HepG2 (cell line): ENCODE results near the gene ROBO3. TPM values are rescaled to one million over a fixed set of nuclear protein-coding genes. Genes with fewer than 3 reads are reported as not detected.

Source experiments
- AKAP8 ChIP-seq: sonication (generic); formaldehyde crosslinking; IDR thresholded peaks from 2 replicates; pipeline ENCODE4 v1.5.1; 2020; ENCODE audit warnings: mild to moderate bottlenecking, missing genetic modification reagents
- ARHGAP35 ChIP-seq: sonication (generic); formaldehyde crosslinking; IDR thresholded peaks from 2 replicates; pipeline ENCODE4 v1.9.0; 2022; ENCODE audit warnings: mild to moderate bottlenecking, inconsistent platforms, moderate library complexity, missing genetic modification reagents, borderline replicate concordance
- FLYWCH1 ChIP-seq: sonication (generic); formaldehyde crosslinking; IDR thresholded peaks from 2 replicates; pipeline ENCODE4 v1.8.1; 2023; ENCODE audit warnings: mild to moderate bottlenecking, missing genetic modification reagents
- FOSL2 ChIP-seq: sonication (generic); formaldehyde crosslinking; IDR thresholded peaks from 2 replicates; pipeline ENCODE4 v1.4.0; 2020; ENCODE audit warnings: missing genetic modification reagents
- GABPA ChIP-seq, 2 experiments: IDR thresholded peaks; 2 replicates each; pipeline ENCODE4 v1.6.1; 2011 to 2016; ENCODE audit warnings: low read depth in 2 of 2, low read length in 1 of 2, missing biosample characterization in 1 of 2, missing genetic modification characterization in 1 of 2
- HDAC6 ChIP-seq: fragments of 200-600 bp; sonication (generic); IDR thresholded peaks from 2 replicates; pipeline ENCODE4 v1.7.0; 2017; ENCODE audit warnings: mild to moderate bottlenecking, antibody characterized with exemption, low read length, low read depth
- NFE2L1 ChIP-seq: sonication (generic); formaldehyde crosslinking; IDR thresholded peaks from 2 replicates; pipeline ENCODE4 v1.4.0; 2020; ENCODE audit warnings: missing genetic modification reagents, mild to moderate bottlenecking, borderline replicate concordance
- NFIC ChIP-seq: IDR thresholded peaks from 2 replicates; pipeline ENCODE4 v1.6.1; 2012; ENCODE audit warnings: mild to moderate bottlenecking, low read length, inconsistent platforms
- PHB2 ChIP-seq: fragments of 450-650 bp; IDR thresholded peaks from 2 replicates; pipeline ENCODE4 v1.6.1; 2018; ENCODE audit not compliant: partially characterized antibody
- RAD51 ChIP-seq: fragments of 450-650 bp; IDR thresholded peaks from 2 replicates; pipeline ENCODE4 v1.6.1; 2016; ENCODE audit warnings: borderline replicate concordance
- SAFB2 ChIP-seq: sonication (generic); formaldehyde crosslinking; IDR thresholded peaks from 2 replicates; pipeline ENCODE4 v1.5.1; 2020; ENCODE audit warnings: missing genetic modification reagents, low read depth, mild to moderate bottlenecking, borderline replicate concordance
- SIX4 ChIP-seq: sonication (generic); formaldehyde crosslinking; IDR thresholded peaks from 2 replicates; pipeline ENCODE4 v1.4.0; 2020; ENCODE audit warnings: missing genetic modification reagents
- YY1 ChIP-seq: IDR thresholded peaks from 2 replicates; pipeline ENCODE4 v1.6.1; 2011; ENCODE audit warnings: low read length, low read depth, moderate library complexity, mild to moderate bottlenecking; ENCODE audit not compliant: insufficient read depth, insufficient replicate concordance
- ZFP1 ChIP-seq: IDR thresholded peaks from 2 replicates; pipeline ENCODE4 v1.6.1; 2016
- ZFYVE20 ChIP-seq: sonication (generic); formaldehyde crosslinking; IDR thresholded peaks from 2 replicates; pipeline ENCODE4 v1.8.0; 2023; ENCODE audit warnings: low read depth, mild to moderate bottlenecking, moderate library complexity, missing genetic modification reagents, borderline replicate concordance
- ZMYM3 ChIP-seq: sonication (generic); formaldehyde crosslinking; IDR thresholded peaks from 2 replicates; pipeline ENCODE4 v1.5.1; 2020; ENCODE audit warnings: mild to moderate bottlenecking, missing genetic modification reagents
- ZNF263 ChIP-seq: sonication (generic); formaldehyde crosslinking; IDR thresholded peaks from 2 replicates; pipeline ENCODE4 v1.4.0; 2020; ENCODE audit warnings: missing genetic modification reagents
- ZNF354B ChIP-seq: sonication (generic); formaldehyde crosslinking; IDR thresholded peaks from 2 replicates; pipeline ENCODE4 v1.8.0; 2022; ENCODE audit warnings: mild to moderate bottlenecking, missing genetic modification reagents
- ZNF501 ChIP-seq: sonication (generic); formaldehyde crosslinking; IDR thresholded peaks from 2 replicates; pipeline ENCODE4 v1.5.1; 2020; ENCODE audit warnings: mild to moderate bottlenecking, moderate library complexity, missing genetic modification reagents
- ZNF619 ChIP-seq: sonication (generic); formaldehyde crosslinking; IDR thresholded peaks from 2 replicates; pipeline ENCODE4 v1.4.0; 2020; ENCODE audit warnings: mild to moderate bottlenecking, missing genetic modification reagents
- ZNF747 ChIP-seq: sonication (generic); formaldehyde crosslinking; IDR thresholded peaks from 2 replicates; pipeline ENCODE4 v1.8.1; 2023; ENCODE audit warnings: missing genetic modification reagents, mild to moderate bottlenecking, borderline replicate concordance
- ZNF781 ChIP-seq: sonication (generic); formaldehyde crosslinking; IDR thresholded peaks from 2 replicates; pipeline ENCODE4 v1.5.1; 2020; ENCODE audit warnings: borderline replicate concordance, mild to moderate bottlenecking, missing genetic modification reagents; ENCODE audit errors: not compliant biosample characterization
- polyA plus RNA-seq, 8 experiments: library from polyadenylated mRNA; depleted of rRNA in 3 of 8; stranded (reverse) in 7 of 8; unstranded in 1 of 8; fragments of >200 nt; fragmentation: Illumina TruSeq in 4 of 8; extraction: Trizol in 4 of 8; gene quantifications; 2 replicates each; pipeline versions ENCODE4 v1.2.1 to v1.2.3, GENCODE V29; 2011 to 2016; ENCODE audit warnings: low read depth in 4 of 8, missing spikeins in 1 of 8, mixed read lengths in 1 of 8; ENCODE audit not compliant: insufficient read depth in 1 of 8
- total RNA-seq, 5 experiments: library from RNA; depleted of rRNA; stranded (reverse); fragments of >200 nt; fragmentation: Illumina TruSeq; extraction: Trizol; gene quantifications; 2 replicates each; pipeline ENCODE4 v1.2.3, GENCODE V29; 2016; ENCODE audit warnings: low read depth in 1 of 5
- TF ChIP-seq, protein P1 (sequence below): sonication (generic); formaldehyde crosslinking; IDR thresholded peaks from 2 replicates; pipeline ENCODE4 v1.8.1; 2022; ENCODE audit warnings: mild to moderate bottlenecking, missing genetic modification reagents
- TF ChIP-seq, protein P2 (sequence below): sonication (generic); formaldehyde crosslinking; IDR thresholded peaks from 2 replicates; pipeline ENCODE4 v1.4.0; 2020; ENCODE audit warnings: missing genetic modification reagents
- TF ChIP-seq, protein P3 (sequence below): sonication (generic); formaldehyde crosslinking; IDR thresholded peaks from 2 replicates; pipeline ENCODE4 v1.4.0; 2020; ENCODE audit warnings: mild to moderate bottlenecking, missing genetic modification reagents, borderline replicate concordance
- TF ChIP-seq, protein P4 (sequence below): IDR thresholded peaks from 2 replicates; pipeline ENCODE4 v1.6.1; 2016; ENCODE audit warnings: missing compliant biosample characterization, missing genetic modification reagents, borderline replicate concordance

The ROBO3 gene
- total and polyA plus RNA-seq, 2 of the 13 experiments (the other 11 are each of a cell fraction or from before 2014, with no cell fraction given), result 0.07 to 2.4 TPM

DNA sequence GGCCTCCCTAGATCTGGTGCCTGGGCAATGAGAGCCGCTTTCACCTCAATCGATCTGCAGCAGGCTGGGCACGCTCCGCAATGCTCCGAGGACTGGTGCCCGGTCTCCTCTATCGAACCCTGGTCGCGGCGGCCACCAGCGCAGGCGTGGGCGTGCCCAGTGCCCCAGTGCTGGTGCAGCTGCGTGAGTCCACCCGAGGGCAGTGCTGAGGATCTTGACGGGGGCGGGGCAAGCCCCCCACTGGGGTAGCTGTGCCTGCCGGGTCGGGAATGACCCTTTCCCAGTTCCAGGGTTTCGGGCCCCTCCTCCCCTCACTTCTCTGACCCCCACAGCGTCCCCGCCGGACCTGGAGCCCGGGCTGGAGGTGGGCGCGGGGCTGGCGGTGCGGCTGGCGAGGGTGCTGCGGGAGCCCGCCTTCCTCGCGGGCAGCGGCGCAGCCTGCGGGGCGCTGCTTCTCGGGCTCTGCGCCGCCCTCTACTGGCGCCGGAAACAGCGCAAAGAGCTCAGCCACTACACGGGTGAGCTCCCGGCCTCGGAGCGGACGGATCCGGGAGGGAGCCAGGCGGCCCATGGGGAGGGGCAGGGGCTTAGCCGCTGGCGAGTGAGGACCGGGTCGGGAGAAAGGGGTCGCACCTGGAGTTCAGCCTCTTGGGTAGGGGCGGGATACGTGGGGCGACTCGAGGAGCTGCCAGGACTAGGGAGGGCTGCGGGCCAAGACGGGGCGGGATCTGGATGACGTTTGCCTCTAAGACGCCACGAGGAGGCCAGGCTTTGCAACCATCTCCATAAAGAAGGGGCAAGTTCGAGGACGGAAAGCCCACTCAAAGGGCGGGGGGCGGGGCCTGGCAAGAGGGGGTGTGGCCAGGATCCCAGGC lies 10.9 kb downstream of the ROBO3 start (continued):
- TF ChIP-seq FLYWCH1 (CRISPR knock-in tag) (no peak), NFE2L1 (no peak), NFIC (no peak), ZNF619 (no peak), YY1 (peak; percentile 41), ZMYM3 (CRISPR knock-in tag) (peak; percentile 72), HDAC6 (no peak), ARHGAP35 (CRISPR knock-in tag) (no peak; the same call in 1 of the 2 replicates), SAFB2 (CRISPR knock-in tag) (no peak), FOSL2 (CRISPR knock-in tag) (no peak), AKAP8 (CRISPR knock-in tag) (no peak), GABPA (IDR thresholded peaks at IDR 0.05; ENCODE audit: low read depth, low read length) (peak; percentile 12; the same call in 1 of the 2 replicates), GABPA (CRISPR knock-in tag; IDR thresholded peaks at IDR 0.05; ENCODE audit: low read depth) (peak; percentile 65; the same call in 1 of the 2 replicates), ZNF501 (CRISPR knock-in tag) (0 out of 2 replicates have a peak, but pooled peaks have one; percentile 20), ZNF781 (CRISPR knock-in tag) (peak; percentile 69), ZFP1 (CRISPR knock-in tag) (no peak), ZFYVE20 (CRISPR knock-in tag) (no peak), PHB2 (no peak), SIX4 (no peak), ZNF747 (CRISPR knock-in tag) (no peak), RAD51 (no peak), ZNF263 (CRISPR knock-in tag) (0 out of 2 replicates have a peak, but pooled peaks have one; percentile 17), ZNF354B (CRISPR knock-in tag) (no peak)
- TF ChIP-seq, protein P1, sequence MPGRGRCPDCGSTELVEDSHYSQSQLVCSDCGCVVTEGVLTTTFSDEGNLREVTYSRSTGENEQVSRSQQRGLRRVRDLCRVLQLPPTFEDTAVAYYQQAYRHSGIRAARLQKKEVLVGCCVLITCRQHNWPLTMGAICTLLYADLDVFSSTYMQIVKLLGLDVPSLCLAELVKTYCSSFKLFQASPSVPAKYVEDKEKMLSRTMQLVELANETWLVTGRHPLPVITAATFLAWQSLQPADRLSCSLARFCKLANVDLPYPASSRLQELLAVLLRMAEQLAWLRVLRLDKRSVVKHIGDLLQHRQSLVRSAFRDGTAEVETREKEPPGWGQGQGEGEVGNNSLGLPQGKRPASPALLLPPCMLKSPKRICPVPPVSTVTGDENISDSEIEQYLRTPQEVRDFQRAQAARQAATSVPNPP (CRISPR knock-in tag), result peak; percentile 62; the same call in 1 of the 2 replicates
- TF ChIP-seq, protein P2, sequence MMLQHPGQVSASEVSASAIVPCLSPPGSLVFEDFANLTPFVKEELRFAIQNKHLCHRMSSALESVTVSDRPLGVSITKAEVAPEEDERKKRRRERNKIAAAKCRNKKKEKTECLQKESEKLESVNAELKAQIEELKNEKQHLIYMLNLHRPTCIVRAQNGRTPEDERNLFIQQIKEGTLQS (CRISPR knock-in tag), result no peak
- TF ChIP-seq, protein P3, sequence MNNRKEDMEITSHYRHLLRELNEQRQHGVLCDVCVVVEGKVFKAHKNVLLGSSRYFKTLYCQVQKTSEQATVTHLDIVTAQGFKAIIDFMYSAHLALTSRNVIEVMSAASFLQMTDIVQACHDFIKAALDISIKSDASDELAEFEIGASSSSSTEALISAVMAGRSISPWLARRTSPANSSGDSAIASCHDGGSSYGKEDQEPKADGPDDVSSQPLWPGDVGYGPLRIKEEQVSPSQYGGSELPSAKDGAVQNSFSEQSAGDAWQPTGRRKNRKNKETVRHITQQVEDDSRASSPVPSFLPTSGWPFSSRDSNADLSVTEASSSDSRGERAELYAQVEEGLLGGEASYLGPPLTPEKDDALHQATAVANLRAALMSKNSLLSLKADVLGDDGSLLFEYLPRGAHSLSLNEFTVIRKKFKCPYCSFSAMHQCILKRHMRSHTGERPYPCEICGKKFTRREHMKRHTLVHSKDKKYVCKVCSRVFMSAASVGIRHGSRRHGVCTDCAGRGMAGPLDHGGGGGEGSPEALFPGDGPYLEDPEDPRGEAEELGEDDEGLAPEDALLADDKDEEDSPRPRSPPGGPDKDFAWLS (CRISPR knock-in tag), result no peak
- TF ChIP-seq, protein P4, sequence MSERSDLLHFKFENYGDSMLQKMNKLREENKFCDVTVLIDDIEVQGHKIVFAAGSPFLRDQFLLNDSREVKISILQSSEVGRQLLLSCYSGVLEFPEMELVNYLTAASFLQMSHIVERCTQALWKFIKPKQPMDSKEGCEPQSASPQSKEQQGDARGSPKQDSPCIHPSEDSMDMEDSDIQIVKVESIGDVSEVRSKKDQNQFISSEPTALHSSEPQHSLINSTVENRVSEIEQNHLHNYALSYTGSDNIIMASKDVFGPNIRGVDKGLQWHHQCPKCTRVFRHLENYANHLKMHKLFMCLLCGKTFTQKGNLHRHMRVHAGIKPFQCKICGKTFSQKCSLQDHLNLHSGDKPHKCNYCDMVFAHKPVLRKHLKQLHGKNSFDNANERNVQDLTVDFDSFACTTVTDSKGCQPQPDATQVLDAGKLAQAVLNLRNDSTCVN, result no peak
